ENCODE measurements around the gene RNF13.
"Not testable (repeated sequence)": the region's sequence is repeated elsewhere in the genome, so short reads cannot be mapped to it uniquely, and the experiment has no call there.

The RNF13 gene

DNA sequence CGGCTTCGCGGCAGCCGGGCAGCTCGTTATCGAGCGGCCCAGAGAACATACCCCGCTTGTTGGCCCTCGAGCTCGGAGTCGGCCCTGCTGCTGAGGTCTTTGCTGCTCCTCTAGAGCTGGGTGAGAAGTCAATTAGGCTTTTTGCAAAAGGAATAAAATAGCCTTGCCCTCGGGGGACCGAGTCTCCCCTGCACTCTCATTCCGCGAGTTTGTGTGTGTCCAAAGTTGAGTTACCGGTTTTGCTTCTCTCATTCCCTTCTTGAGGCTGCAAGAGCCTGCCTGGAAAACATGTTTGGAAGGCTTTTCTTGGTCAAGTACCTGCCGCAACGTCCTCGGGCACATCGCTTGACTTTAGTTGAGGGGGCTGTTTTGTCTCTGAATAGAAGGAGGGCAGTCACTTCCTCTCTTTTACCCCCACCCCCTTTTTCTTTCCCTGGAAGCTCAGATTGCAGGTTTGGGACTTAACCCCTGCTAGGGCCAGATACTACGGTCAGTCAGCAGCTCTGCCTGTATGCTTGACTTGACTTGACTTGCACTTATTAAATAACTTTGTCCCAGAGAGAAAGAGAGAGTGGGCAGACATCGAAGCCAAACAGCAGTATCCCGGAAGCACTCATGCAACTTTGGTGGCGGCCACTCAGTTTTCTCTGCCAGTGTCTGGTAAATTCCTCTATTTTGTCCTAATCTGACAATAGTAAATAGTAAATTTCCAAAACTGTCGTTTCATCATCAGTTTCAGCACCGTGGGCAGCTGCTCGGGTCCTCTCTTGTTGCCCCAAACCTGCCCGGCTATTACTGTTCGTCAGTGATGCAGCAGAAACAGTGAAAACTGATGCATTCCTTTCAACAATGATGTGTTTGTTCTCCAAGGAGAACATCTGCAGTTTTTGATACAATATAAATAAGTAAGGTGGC, 609 bp downstream of the RNF13 start:
- peak; percentile 87 for FAIRE-seq
- DNase-seq (ENCODE audit: insufficient read length, low spot score), result no peak
- TF ChIP-seq POLR2A (IDR thresholded peaks at IDR 0.05; ENCODE audit: low read depth, low read length), result no peak

DNA sequence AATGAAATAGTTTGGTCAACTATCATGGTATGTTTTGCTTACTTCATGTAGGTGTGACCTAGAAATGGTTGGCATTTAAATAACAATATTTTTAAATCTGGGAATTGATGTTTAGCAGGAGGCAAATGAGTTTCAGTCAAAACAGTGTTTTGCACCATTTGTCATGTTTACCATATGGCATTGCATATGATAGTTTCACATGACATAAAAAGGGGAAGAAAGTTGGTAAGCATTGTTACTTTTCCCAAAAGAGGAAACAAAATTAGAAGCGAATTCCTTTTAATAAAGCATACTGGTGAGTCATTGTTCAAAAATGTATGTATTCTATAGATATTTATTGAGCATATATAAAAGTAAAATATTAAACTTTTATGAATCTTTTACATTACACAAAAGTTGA, 2.3 kb downstream of the RNF13 start:
- peak; percentile 38 for FAIRE-seq
- no peak for TF ChIP-seq POLR2A (IDR thresholded peaks at IDR 0.05; ENCODE audit: low read depth, low read length)
- DNase-seq (ENCODE audit: insufficient read length, low spot score), result no peak

DNA sequence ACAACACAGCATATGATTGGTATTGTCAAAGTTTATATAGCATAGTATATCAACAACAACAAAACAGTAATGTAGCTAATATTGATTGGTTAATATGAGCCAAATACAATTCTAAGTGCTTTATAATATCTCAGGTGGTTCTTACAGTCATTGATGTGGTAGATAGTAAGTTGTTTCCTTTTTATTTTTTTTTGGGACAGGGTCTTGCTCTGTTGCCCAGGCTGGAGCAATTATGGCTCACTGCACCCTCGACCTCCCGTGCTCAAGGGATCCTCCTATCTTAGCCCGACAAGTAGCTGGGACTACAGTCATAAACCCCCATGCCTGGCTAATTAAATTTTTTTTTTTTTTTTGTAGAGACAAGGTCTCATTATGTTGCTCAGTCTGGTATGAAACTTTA, 2.7 kb downstream of the RNF13 start:
- no peak for DNase-seq (ENCODE audit: insufficient read length, low spot score)
- no peak for TF ChIP-seq POLR2A (IDR thresholded peaks at IDR 0.05; ENCODE audit: low read depth, low read length)
- no peak for FAIRE-seq

DNA sequence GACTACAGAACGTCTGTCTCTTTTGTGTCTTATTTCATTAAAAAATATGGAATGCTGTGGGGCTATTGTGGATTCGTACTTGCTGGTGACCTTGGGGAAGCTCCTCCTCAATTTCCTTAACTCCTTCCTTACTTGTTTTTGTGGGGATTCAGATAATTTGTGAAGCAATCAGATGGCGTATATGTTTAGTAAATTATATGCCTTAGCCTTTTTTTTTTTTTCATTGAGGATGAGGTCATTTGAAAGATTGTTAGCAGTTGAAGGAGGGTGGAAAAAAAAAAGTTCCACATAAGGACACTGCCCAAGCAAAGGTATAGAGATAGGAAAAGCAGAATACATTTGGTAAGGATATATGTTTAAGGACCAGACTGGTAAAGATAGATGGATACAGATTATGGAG, 3.3 kb downstream of the RNF13 start:
- FAIRE-seq, result no peak

DNA sequence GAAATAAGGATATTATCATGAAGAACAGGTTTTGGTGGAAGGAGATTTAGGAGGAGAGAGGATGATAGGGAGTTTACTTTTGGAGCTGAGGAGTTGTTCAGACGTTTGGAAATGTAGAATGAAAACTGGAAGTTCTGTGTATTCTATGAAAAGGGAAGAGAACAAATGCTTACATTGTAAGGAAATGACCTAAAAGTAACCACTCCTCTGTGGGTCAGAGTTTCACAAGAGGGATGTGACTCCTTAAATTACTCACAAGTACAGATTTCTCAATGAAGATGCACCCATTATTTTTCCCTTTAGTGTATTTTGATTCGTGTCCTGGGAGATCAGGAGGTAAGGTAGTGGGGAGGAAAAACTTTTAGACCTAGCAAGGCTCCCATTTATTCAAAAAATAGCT, 4.0 kb downstream of the RNF13 start:
- FAIRE-seq, result peak; percentile 90
- DNase-seq (ENCODE audit: insufficient read length, low spot score), result no peak
- no peak for TF ChIP-seq POLR2A (IDR thresholded peaks at IDR 0.05; ENCODE audit: low read depth, low read length)

More for the DNA sequence above, 3.3 kb downstream of the RNF13 start:
- TF ChIP-seq POLR2A (IDR thresholded peaks at IDR 0.05; ENCODE audit: low read depth, low read length), result no peak
- no peak for DNase-seq (ENCODE audit: insufficient read length, low spot score)

DNA sequence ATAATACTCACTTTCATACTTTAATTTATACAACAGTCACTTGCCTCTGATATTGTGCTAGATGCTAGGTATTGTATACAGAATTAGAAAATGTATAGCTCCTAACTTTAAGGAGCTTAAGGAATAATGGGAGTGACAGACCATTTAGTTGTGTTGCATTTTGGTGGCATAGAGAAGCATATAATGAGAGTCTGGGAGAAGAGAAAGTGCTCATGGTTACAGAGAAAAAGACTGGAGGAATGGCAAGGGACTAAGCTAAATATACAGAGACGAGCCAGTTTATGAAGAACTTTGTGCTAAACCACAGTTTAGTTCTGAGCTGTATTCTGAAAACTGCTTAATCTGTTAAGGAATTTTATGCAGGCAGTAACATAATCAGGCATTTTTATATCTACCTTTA, 6.4 kb downstream of the RNF13 start:
- TF ChIP-seq POLR2A (IDR thresholded peaks at IDR 0.05; ENCODE audit: low read depth, low read length), result no peak
- DNase-seq (ENCODE audit: insufficient read length, low spot score), result no peak
- no peak for FAIRE-seq

DNA sequence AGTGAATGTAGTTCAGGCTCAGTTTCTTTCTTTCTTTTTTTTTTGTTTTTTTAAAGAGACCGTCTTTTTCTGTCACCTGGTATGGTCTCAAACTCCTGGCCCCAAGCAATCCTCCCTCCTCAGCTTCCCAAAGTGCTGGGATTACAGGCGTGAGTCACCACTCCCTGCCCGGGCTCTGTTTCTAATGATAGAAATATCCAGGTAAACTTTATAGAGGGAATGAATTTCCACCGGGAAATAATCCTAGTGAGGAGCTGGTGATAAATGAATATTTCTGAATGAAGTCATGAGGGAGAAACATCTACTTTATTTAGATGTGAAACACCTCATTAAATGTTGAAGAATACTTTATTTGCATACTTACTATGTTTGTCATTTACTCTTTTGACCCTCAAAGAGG, 7.2 kb downstream of the RNF13 start:
- FAIRE-seq (peak; percentile 68), DNase-seq (ENCODE audit: insufficient read length, low spot score) (no peak)
- no peak for TF ChIP-seq POLR2A (IDR thresholded peaks at IDR 0.05; ENCODE audit: low read depth, low read length)

DNA sequence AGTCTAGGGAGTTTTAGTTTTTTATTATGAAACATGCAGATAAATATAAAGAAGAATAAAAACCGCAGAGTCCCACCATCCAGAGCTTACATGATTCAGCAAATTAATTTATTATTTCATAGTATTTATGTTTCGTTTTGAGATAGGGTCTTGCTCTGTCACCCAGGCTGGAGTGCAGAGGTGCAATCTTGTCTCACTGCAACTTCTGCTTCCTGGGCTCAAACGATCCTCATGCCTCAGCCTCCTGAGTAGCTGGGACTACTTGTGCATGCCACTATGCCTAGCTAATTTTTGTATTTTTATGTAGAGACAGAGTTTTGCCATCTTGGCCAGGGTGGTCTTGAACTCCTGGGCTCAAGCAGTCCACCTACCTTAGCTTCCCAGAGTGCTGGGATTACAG, 13.6 kb downstream of the RNF13 start:
- FAIRE-seq, result no peak
- TF ChIP-seq POLR2A (IDR thresholded peaks at IDR 0.05; ENCODE audit: low read depth, low read length), result no peak
- no peak for DNase-seq (ENCODE audit: insufficient read length, low spot score)

DNA sequence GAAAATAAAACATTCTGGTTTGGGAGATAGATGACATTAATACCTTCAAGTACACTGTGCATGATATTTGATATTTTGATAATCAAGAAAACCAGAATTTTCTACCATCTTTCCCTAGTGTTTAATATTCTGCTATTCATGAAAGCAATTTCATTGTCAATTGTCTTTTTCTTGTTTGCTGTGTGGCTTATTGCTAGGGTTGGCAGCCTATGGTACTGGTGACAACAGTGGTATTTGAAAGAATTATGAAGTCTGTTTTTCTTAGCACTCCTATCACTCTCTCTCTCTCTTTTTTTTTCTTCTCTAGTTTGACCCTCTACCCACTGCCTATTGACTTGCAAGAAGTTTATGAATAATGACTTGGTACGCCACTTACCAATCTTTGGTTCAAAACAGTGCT, 15.4 kb downstream of the RNF13 start:
- no peak for TF ChIP-seq POLR2A (IDR thresholded peaks at IDR 0.05; ENCODE audit: low read depth, low read length)
- no peak for FAIRE-seq
- no peak for DNase-seq (ENCODE audit: insufficient read length, low spot score)

DNA sequence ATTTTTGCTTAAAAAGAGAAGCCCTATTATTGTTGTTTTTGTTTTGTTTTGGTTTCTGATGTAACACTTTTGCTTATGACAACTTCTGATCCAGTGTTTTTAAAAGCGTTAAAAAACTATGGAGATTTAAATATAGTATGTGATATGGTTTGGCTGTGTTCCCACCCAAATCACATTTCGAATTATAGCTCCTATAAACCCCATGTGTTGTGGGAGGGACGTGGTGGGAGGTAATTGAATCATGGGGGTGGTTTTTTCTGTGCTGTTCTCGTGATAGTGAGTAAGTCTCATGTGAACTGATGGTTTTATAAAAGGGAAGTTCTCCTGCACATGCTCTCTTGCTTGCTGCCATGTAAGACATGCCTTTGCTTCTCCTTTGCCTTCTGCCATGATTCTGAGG, 16.6 kb downstream of the RNF13 start:
- FAIRE-seq, result peak; percentile 84
- DNase-seq (ENCODE audit: insufficient read length, low spot score), result not testable (repeated sequence)

DNA sequence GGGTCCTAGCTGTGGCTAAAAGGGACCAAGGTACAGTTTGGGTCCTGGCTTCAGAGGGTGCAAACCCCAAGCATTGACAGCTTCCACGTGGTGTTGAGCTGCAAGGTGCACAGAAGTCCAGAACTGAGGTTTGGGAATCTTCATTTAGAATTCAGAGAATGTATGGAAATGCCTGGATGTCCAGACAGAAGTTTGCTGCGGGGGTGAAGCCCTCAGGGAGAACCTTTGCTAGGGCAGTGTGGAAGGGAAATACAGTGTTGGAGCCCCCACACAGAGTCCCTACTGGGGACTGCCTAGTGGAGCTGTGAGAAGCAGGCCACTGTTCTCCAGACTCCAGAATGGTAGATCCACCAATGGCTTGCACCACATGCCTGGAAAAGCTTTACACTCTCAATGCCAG, 17.9 kb downstream of the RNF13 start:
- no peak for FAIRE-seq
- no peak for TF ChIP-seq POLR2A (IDR thresholded peaks at IDR 0.05; ENCODE audit: low read depth, low read length)

DNA sequence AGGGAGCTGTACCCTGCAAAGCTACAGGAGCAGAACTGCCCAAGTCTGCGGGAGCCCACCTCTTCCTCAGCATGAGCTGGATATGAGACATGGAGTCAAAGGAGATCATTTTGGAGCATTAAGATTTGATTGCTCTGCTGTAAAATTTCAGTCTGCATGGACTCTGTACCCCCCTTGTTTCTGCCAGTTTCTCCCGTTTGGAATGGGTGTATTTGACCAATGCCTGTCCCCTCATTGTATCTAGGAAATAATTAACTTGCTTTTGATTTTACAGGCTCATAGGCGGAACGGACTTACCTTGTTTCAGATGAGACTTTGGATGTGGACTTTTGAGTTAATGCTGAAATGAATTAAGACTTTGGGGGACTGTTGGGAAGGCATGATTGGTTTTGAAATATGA, 18.3 kb downstream of the RNF13 start:
- DNase-seq (ENCODE audit: insufficient read length, low spot score) (no peak), FAIRE-seq (no peak)
- TF ChIP-seq POLR2A (IDR thresholded peaks at IDR 0.05; ENCODE audit: low read depth, low read length), result no peak

More for the DNA sequence above, 17.9 kb downstream of the RNF13 start:
- DNase-seq (ENCODE audit: insufficient read length, low spot score), result no peak

DNA sequence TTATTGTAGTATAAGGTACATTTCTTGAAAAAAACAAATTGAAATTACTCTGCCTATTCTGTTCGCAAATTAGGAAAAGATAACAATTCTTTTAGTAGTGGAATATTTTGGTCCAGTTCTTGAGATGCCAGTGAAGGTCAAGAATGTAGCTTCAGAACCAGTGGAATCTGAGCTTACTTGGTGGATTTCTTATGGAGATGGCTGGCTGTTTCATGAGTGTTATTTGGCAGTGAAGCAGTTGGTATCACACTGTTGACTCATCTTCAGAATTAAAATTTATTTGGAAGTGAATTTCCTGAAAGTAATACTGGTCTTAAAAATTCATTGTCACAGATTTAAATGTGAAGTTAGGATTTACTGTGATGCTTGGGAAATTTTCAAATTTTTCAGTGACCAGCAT, 19.1 kb downstream of the RNF13 start:
- no peak for FAIRE-seq
- no peak for DNase-seq (ENCODE audit: insufficient read length, low spot score)
- no peak for TF ChIP-seq POLR2A (IDR thresholded peaks at IDR 0.05; ENCODE audit: low read depth, low read length)

DNA sequence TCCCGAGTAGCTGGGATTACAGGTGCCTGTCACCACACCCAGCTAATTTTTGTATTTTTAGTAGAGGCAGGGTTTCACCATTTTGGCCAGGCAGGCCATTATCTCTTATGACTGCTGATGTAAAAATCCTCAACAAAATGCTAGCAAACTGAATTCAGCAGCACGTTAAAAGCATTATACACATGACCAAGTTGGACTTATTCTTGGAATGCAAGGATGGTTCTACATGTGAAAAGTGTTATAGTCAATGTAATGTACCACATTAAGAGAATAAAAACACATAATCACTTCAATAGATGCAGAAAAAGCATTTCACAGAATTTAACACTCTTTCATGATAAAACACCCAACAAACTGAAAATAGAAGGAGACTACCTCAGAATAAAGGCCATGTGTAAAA, 20.2 kb downstream of the RNF13 start:
- FAIRE-seq (no peak), DNase-seq (ENCODE audit: insufficient read length, low spot score) (no peak)
- no peak for TF ChIP-seq POLR2A (IDR thresholded peaks at IDR 0.05; ENCODE audit: low read depth, low read length)

DNA sequence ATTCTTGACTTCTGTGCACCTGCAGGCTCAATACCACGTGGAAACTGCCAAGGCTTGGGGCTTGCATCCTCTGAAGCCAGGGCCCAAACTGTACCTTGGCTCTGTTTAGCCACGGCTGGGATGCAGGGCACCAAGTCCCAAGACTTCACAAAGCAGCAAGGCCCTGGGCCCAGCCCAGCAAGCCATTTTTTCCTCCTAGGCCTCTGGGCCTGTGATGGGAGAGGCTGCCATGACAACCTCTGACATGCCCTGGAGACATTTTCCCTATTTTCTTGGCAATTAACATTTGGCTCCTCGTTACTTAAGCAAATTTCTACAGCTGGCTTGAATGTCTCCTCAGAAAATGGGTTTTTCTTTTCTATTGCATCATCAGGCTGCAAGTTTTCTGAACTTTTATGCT, 25.5 kb downstream of the RNF13 start:
- not testable (repeated sequence) for FAIRE-seq; DNase-seq (ENCODE audit: insufficient read length, low spot score)

DNA sequence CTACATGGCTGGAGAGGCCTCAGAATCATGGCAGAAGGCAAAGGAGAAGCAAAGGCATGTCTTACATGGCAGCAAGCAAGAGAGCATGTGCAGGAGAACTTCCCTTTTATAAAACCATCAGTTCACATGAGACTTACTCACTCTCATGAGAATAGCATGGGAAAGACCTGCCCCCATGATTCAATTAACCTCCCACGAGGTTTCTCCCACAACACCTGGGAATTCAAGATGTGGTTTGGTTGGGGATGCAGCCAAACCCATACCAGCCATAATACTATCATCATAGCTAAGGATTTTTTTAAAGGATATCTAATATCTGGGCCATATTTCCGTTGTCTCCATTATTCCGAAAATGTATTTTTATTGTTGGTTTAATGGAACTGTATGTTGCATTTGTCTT, 26.5 kb downstream of the RNF13 start:
- not testable (repeated sequence) for DNase-seq (ENCODE audit: insufficient read length, low spot score); FAIRE-seq

Measured in H54 (cell line).